ENCODE measurements around the gene SERPINB11. TPM values are rescaled to one million over a fixed set of nuclear protein-coding genes. Genes with fewer than 3 reads are reported as not detected.
"Not testable (repeated sequence)": the region's sequence is repeated elsewhere in the genome, so short reads cannot be mapped to it uniquely, and the experiment has no call there.

SERPINB11 gene
- not detected in 2 replicates for total RNA-seq
- polyA plus RNA-seq (2012): not detected

DNA sequence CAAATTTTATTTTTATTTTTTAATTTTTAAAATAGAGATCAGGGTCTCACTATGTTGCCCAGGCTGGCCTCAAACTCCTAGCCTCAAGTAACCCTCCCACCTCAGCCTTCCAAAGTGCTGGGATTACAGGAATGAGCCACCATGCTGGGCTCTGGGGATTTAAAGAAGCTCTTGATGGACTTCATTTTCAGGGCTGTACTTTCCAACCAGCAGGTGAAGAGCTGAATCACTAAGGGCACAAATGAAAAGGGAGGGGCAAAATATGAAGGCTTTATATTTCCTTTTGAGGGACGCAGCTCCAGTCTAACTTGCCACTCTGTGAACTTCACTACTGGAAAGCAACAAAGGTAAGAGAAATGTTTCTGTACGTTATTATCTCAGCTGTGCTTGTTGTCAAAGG lies at the start of gene SERPINB11:
SERPINB11 (plus strand) TSS at position 301 of the 400 bp plus-strand sequence. CDS start 7,234 bp downstream, outside the sequence.
- no peak for DNase-seq (ENCODE audit: low read depth)

GRCh38 chr18:63658920-63659319 lies 43.8 kb upstream of the SERPINB11 start:
- not testable (repeated sequence) for DNase-seq (ENCODE audit: low read depth)

GRCh38 chr18:63661750-63662149 lies 41.0 kb upstream of the SERPINB11 start, which contains the start of gene SERPINB3:
Gene SERPINB3 (minus strand): TSS chr18:63661893. CDS start chr18:63661216, 677 bp downstream.
- not testable (repeated sequence) for DNase-seq (ENCODE audit: low read depth)

- DNase-seq (ENCODE audit: low read depth): no peak
Measured at GRCh38 chr18:63664571-63664970, 38.2 kb upstream of the SERPINB11 start.

DNA sequence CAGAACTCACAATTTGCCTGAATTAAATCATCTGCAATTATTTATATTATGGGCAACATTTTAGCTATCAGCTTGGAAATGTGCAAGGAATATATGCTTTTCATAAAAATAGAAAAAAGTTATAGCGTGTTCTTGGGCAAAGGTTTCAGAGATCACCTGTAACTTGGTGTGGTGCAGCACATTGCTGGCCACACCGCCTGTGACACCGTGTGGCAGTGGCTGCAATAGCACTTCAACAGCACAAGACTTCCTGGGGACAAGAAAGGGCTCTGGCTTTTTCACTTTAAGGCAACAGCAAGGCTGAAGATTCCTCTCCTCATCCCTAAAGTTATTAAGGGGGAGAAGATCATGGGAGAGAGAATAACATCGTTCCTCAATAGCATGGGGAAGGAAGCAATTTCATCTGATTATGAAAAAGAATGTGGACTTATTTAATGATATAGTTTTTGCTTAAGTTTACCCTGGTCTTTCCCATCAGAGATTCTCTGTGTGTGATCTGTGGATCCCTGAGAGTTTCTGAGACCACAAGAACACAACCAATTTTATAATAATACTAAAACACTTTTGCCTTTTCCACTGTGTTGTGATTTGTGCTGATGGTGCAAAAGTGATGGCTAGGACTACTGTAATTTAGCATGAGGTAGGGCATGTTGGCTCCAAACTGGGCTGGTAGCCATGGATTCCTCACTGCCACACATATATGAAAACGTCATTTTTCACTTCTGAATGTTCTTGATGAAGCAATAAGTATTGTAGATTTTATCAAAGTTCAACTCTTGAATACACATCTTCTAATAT lies 26.0 kb upstream of the SERPINB11 start:
- DNase-seq (ENCODE audit: low read depth): no peak

DNA sequence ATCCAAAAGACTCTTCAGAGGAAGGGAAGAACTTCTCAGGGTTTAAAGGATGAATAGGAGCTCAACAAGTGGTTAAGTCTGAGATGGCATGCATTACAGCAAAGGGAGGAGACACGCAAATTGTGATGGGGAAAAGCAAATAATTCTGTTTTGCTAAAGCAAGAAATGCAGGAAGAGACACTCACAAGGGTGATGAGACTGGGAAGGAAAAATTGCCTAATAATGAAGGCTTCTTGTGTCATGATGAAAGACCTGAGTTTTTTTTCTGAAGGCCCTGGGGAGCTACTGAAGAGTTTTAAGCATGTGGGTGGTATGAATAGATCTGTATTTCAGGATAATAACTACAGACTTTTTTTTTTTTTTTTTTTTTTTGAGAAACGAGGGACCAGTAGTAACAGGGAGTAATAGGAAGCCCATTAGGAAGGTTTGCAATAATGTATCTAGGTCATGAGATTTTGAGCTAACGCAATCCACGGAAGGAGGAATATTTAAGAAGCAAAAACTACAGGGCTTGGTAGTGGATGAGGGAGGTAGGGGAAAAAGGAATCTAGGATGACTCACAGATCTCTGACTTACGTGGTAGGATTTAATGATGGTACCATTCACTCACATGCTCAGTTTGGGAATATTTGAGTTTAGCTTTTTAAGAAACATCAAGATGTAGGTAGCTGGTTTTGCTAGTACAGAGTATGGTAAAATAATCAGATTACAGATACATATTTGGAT lies 25.1 kb upstream of the SERPINB11 start:
- no peak for DNase-seq (ENCODE audit: low read depth)

- no peak for DNase-seq (ENCODE audit: low read depth)
Measured at GRCh38 chr18:63679820-63680606, 22.7 kb upstream of the SERPINB11 start.

DNA sequence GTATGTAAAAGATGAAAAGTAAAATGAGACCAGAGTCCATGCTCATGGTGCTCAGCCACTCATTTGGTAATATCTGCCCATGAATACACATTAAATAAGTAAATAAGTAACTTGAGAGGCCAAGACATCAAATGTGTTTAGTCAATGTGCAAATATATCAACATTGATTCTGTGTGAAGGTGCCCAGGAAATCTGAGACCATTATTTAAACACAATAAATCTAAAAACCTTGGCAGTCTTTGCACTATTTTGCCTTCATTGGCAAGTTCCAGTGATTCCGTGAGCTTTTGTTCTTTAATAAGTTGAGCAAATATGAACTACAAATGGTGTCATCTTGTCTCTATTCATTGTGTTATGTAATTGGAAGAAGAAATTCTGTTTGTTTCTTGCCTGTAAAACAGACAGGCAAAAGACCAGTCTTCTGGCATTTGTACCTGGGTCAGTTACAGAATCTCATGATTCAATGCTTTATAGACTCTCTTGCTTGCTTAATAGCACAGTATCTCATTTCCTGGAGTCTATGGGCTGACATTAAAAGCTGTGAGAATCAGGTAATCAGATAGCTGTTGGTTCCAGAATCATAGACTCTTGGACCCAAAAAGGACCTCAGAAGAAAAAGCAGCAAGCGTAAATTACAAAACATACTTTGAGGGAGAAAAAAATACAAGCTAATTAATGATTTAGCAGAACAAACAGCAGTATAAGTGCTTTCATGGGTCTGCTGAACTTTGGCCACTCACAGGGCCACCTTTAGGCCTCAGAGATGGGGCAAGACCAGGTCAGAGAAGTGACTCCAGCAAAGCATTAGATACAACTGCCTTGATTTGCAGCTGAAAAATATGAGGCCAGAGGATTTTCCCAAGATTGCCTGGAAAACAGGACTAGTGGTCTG lies 21.1 kb upstream of the SERPINB11 start:
- DNase-seq (ENCODE audit: low read depth): no peak

DNA sequence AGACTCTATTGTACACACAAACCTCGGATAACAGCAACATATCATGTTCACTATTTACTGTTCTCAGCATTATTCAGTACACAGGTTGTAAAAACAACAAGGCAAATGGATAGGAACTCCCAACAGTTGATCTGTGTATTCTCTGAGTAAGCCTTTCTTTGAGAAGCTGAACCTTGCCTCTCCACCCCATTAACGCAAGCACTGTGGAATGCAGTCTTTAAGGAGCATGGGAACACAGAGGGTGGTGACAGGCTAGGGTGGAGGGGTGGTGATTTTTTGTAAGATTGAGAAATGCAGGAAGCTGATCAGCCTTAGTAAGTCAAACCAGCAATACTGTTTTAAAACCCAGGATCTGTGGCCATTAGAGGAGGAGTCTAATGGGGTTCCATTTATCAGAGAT lies 19.6 kb upstream of the SERPINB11 start:
- peak; percentile 30 for DNase-seq (ENCODE audit: low read depth)

DNA sequence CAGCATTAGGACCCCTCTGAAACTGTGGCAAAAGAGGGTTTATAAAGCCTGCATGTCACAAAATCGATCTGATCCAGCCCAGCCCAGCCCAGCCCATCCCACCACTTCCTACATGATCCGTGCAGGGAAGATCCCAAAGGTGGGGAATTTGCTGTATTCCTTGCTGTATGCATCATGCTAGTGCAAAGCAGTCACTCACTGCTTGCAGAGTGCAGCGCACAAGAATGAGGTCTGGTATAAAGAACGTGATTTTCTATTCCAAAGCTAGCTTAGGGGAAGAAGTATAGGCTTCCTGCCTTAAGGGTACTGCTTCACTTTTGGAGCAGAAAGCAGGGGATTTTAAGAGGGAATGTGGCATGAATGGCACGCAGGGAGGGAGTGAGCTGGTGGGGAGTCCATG lies 18.9 kb upstream of the SERPINB11 start:
- DNase-seq (ENCODE audit: low read depth): no peak

DNA sequence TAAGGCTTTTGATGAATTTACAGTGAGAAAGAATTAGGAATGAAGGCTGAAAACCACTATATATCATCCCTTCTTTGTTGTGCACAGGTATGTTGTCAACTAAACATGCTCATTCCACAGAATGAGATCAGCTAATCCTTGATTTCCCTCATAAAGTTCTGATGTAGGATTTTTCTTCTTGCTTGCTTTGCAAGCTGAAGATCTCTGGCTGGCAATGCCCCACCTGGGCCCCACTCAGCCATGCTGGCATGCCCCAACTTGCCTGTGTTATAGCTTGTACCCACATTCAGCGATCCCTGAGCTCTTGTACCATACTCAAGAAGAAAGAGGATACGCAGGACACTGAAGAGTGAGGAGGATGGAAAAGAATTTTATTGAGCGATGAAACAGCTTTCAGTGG lies 18.0 kb upstream of the SERPINB11 start:
- no peak for DNase-seq (ENCODE audit: low read depth)

DNA sequence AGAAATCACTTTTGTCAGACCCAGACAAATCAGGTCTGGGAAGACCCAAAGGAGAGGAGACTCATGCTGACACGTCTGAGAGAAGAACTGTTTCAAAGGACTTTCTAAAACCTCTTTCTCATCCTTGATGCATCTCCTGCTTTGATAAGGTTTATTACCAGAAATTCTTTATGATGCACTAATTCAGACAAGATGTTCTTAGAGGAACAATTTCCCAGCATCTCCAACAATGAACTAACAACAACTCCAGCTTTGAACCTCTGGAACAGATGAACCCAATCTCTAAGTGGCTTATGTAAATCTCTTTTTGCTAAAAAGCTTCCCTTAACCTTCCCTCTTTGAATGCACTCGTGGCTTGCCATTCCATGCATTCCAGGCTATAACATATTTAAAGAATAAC lies 15.9 kb upstream of the SERPINB11 start:
- DNase-seq (ENCODE audit: low read depth): no peak

DNA sequence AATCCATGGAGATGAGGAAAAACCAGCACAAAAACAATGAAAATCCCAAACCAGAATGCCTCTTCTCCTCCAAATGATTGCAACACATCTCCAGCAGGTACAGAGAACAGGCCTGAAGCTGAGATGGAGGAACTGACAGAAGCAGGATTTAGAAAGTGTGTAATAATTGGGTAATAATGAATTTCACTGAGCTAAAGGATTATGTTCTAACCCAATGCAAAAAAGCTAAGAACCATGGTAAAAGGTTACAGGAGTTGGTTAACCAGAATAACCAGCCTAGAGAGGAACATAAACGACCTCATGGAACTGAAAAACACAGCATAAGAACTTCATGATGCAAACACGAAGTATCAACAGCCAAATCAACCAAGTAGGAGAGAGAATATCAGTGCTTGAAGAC lies 13.7 kb upstream of the SERPINB11 start:
- DNase-seq (ENCODE audit: low read depth): no peak

GRCh38 chr18:63697097-63697660 lies 5.6 kb upstream of the SERPINB11 start:
- DNase-seq (ENCODE audit: low read depth): no peak

DNA sequence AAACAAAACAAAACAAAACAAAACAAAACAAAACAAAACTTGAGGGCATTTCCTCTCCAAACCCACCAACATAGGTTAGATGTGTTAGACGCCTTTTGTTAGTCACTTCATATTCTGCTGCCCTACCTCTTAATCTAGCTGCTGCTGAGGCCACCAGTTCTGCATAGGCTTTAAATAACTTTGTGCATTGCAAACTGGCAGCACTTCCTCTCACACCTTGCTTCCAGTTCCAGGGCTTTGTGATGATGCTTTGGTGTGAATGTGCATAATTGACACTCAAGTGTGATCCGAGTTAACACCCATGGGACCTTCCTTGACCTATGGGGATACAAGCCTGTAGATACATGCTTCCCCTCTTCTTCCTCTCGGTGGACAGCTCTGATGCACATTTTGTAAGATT lies 2.3 kb upstream of the SERPINB11 start:
- no peak for DNase-seq (ENCODE audit: low read depth)

GRCh38 chr18:63701952-63702351 lies 808 bp upstream of the SERPINB11 start:
- DNase-seq (ENCODE audit: low read depth): no peak

GRCh38 chr18:63705401-63705800 lies 2.6 kb downstream of the SERPINB11 start:
- no peak for DNase-seq (ENCODE audit: low read depth)

DNA sequence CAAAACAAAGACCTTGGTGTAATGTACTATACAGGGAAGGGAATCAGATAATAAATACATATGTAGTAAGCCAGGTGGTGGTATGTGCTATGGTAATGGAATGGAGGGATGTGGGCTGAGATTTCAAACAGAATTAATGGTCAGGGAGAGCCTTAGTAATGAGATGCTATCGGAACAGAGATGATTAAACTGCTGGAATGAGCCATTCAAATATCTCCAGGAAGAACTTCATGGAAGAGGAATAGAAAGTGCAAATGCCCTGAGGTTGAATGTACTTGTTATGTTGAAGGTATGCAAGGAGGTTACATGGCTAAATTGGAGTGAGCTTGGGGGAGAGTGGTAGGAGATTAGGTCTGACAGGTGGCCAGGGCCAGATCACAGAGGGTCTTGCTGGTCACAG lies 5.1 kb downstream of the SERPINB11 start:
- no peak for DNase-seq (ENCODE audit: low read depth)

DNA sequence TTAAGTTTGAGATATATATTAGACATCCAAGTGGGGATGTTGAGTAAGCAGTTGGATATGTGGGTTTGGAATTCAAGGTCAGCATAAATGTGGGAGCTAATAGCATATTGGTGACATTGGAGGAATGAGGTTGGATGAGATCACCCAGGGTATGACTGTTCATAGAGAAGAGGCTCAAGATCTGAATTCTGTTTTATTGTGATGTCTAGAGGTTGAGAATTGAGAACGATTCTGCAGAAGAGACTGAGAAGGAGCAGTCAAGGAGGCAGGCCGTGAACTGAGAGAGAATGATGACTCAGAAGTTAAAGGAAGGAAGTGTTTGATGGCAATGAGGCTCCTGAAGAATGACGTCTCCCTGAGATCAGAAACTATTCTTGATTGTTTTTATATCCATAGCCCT lies 5.9 kb downstream of the SERPINB11 start:
- peak; percentile 12 for DNase-seq (ENCODE audit: low read depth)
